K562 (cell line): ENCODE data around the gene ARSK. TPM values are rescaled to one million over a fixed set of nuclear protein-coding genes. Genes with fewer than 3 reads are reported as not detected.

Experiments used
- ATAC-seq: fragments of 200-7000 bp; cut with Tn5 transposase; 3 replicates; pipeline ENCODE4 v1.9.1; 2020; ENCODE audit warnings: moderate library complexity
- BruUV-seq: library from RNA; stranded (reverse); fragments of 400-500 nt; replicated peaks from 2 replicates; lab custom pipeline; 2021; lab: Mats Ljungman, UMichigan
- CTCF ChIA-PET: fragments of 300-600 bp; formaldehyde crosslinking; extraction: SDS; loops from one replicate; lab custom pipeline; 2021; ENCODE audit warnings: low intra/inter-chr PET ratio; lab: Yijun Ruan, JAX
- POLR2A ChIA-PET: fragments of 300-600, 350-650 bp; sonication (Branson Sonifier 250); formaldehyde crosslinking; extraction: SDS; loops from one replicate; lab custom pipeline; 2021; ENCODE audit warnings: antibody characterized with exemption, inconsistent platforms; lab: Yijun Ruan, JAX
- DNase-seq, 4 experiments: peaks; one replicate each; pipeline versions ENCODE4 v3.0.0 to v3.0.0-alpha.2; 2011 to 2018; ENCODE audit warnings: low spot score in 3 of 4, mixed read lengths in 3 of 4; ENCODE audit errors: extremely low read depth in 1 of 4
- FAIRE-seq: peaks from 2 replicates; lab custom pipeline; 2011; peaks lifted over from hg19 to GRCh38; lab: Jason Lieb, UNC
- H2AFZ ChIP-seq: 2 replicates; pipeline ENCODE4 v1.6.0; 2011; ENCODE audit warnings: low read depth, low read length, control low read depth, inconsistent platforms
- H3K27ac ChIP-seq: fragments of 200-600 bp; 3 replicates; pipeline ENCODE4 v1.8.0; 2011; ENCODE audit warnings: low read depth, mild to moderate bottlenecking, control low read depth, inconsistent platforms, low read length, moderate library complexity, mixed read lengths; ENCODE audit errors: extremely low read depth
- H3K27me3 ChIP-seq, 2 experiments: fragments of 300-600 bp in 1 of 2; 2 replicates in 1 of 2; 3 replicates in 1 of 2; pipeline versions ENCODE4 v1.6.0 to v1.8.0; 2011; ENCODE audit warnings: inconsistent platforms in 2 of 2, low read length in 2 of 2, mild to moderate bottlenecking in 1 of 2, mixed read lengths in 1 of 2, moderate library complexity in 1 of 2; ENCODE audit not compliant: control insufficient read depth in 2 of 2, insufficient read depth in 2 of 2
- H3K36me3 ChIP-seq: fragments of 300-600 bp; 3 replicates; pipeline ENCODE4 v1.8.0; 2011; ENCODE audit warnings: mild to moderate bottlenecking, low read length, inconsistent platforms; ENCODE audit not compliant: control insufficient read depth, insufficient read depth
- H3K4me1 ChIP-seq, 2 experiments: fragments of 200-600 bp in 1 of 2; replicated peaks in 1 of 2; 2 replicates in 1 of 2; 3 replicates in 1 of 2; pipeline versions ENCODE4 v1.5.1 to v1.8.0; 2011; ENCODE audit warnings: inconsistent platforms in 2 of 2, low read length in 2 of 2, mild to moderate bottlenecking in 1 of 2, mixed read lengths in 1 of 2, moderate library complexity in 1 of 2; ENCODE audit not compliant: control insufficient read depth in 2 of 2, insufficient read depth in 2 of 2
- H3K4me2 ChIP-seq: 2 replicates; pipeline ENCODE4 v1.6.1; 2011; ENCODE audit warnings: low read length, control low read depth, inconsistent platforms, mixed read lengths; ENCODE audit not compliant: insufficient read depth
- H3K4me3 ChIP-seq: fragments of 200-600 bp; sonication (generic), shearing (Covaris generic); 2 replicates; pipeline ENCODE4 v1.5.1; 2016; ENCODE audit warnings: control low read depth, inconsistent platforms
- H3K79me2 ChIP-seq: fragments of 200-600 bp; 3 replicates; pipeline ENCODE4 v1.8.0; 2011; ENCODE audit warnings: low read length, inconsistent platforms; ENCODE audit not compliant: control insufficient read depth, insufficient read depth
- H3K9ac ChIP-seq, 2 experiments: 2 replicates each; pipeline versions ENCODE4 v1.6.0 to v1.6.1; 2011; ENCODE audit warnings: low read depth in 2 of 2, low read length in 2 of 2, control low read depth in 1 of 2, inconsistent platforms in 1 of 2, mild to moderate bottlenecking in 1 of 2, mixed read lengths in 1 of 2; ENCODE audit not compliant: insufficient read depth in 1 of 2
- H3K9me1 ChIP-seq: one replicate; pipeline ENCODE4 v1.6.0; 2011; ENCODE audit warnings: inconsistent platforms, mild to moderate bottlenecking, low read length, moderate library complexity; ENCODE audit not compliant: control insufficient read depth, insufficient read depth
- H3K9me3 ChIP-seq: replicated peaks from 2 replicates; pipeline ENCODE4 v1.5.1; 2011; ENCODE audit warnings: low read depth, low read length, inconsistent platforms; ENCODE audit not compliant: control insufficient read depth, insufficient read depth
- H4K20me1 ChIP-seq: replicated peaks from 2 replicates; pipeline ENCODE4 v1.6.1; 2011; ENCODE audit warnings: low read length, inconsistent platforms, mixed read lengths; ENCODE audit not compliant: control insufficient read depth, insufficient read depth
- ATF2 ChIP-seq: sonication (generic); formaldehyde crosslinking; IDR thresholded peaks from 2 replicates; pipeline ENCODE4 v1.8.1; 2022; ENCODE audit warnings: missing genetic modification reagents
- HDGF ChIP-seq: fragments of 450-650 bp; IDR thresholded peaks from 2 replicates; pipeline ENCODE4 v1.6.1; 2016
- JUND ChIP-seq, 2 experiments: IDR thresholded peaks; 2 replicates in 1 of 2; 3 replicates in 1 of 2; pipeline ENCODE4 v1.6.1; 2011; ENCODE audit warnings: borderline replicate concordance in 2 of 2, low read depth in 2 of 2, low read length in 2 of 2, improper control_type of control experiment in 1 of 2, missing biosample characterization in 1 of 2, missing genetic modification characterization in 1 of 2, missing genetic modification reagents in 1 of 2
- KLF10 ChIP-seq: fragments of 250-450 bp; sonication (Bioruptor Pico); IDR thresholded peaks from 2 replicates; pipeline ENCODE4 v1.6.1; 2021; ENCODE audit warnings: matching md5 sums
- KLF13 ChIP-seq: fragments of 450-650 bp; IDR thresholded peaks from 2 replicates; pipeline ENCODE4 v1.6.1; 2016; ENCODE audit warnings: missing genetic modification characterization, low read depth, mild to moderate bottlenecking, missing compliant biosample characterization, moderate library complexity, borderline replicate concordance
- MTA3 ChIP-seq: fragments of 450-650 bp; formaldehyde crosslinking; IDR thresholded peaks from 2 replicates; pipeline ENCODE4 v1.6.1; 2017; ENCODE audit warnings: mild to moderate bottlenecking, borderline replicate concordance
- MYNN ChIP-seq, 2 experiments: sonication (generic); formaldehyde crosslinking in 1 of 2; IDR thresholded peaks; 2 replicates each; pipeline versions ENCODE4 v1.5.0 to v1.6.1; 2016 to 2020; ENCODE audit warnings: antibody characterized with exemption in 1 of 2, missing genetic modification reagents in 1 of 2
- NBN ChIP-seq: fragments of 450-650 bp; IDR thresholded peaks from 2 replicates; pipeline ENCODE4 v1.6.1; 2016; ENCODE audit warnings: low read depth, mild to moderate bottlenecking
- OTX1 ChIP-seq: fragments of 450-650 bp; formaldehyde crosslinking; IDR thresholded peaks from 2 replicates; pipeline ENCODE4 v1.4.0; 2022; ENCODE audit warnings: mild to moderate bottlenecking
- SRSF9 ChIP-seq: fragments of 200-400 bp; formaldehyde crosslinking; IDR thresholded peaks from 2 replicates; pipeline ENCODE4 v1.6.1; 2017; ENCODE audit warnings: low read depth, low read length, borderline replicate concordance
- TBL1XR1 ChIP-seq, 2 experiments: IDR thresholded peaks; 2 replicates each; pipeline ENCODE4 v1.6.1; 2012; ENCODE audit warnings: improper control_type of control experiment in 2 of 2, low read length in 2 of 2, mild to moderate bottlenecking in 1 of 2
- ZNF764 ChIP-seq: fragments of 250-450 bp; sonication (Bioruptor Pico); IDR thresholded peaks from 2 replicates; pipeline ENCODE4 v1.4.0; 2020; ENCODE audit warnings: low read depth, mild to moderate bottlenecking, moderate library complexity
- ZNF766 ChIP-seq: fragments of 200-800 bp; sonication (Bioruptor generic); conservative IDR thresholded peaks from 2 replicates; pipeline ENCODE4 v1.6.1; 2016; ENCODE audit warnings: missing genetic modification characterization, missing compliant biosample characterization
- WGBS: fragments of 100-300 bp; shearing (Covaris generic); methylation state at CpG from one replicate; pipeline ENCODE4 v1.1.6; 2016; ENCODE audit warnings: low coverage, mixed read lengths; ENCODE audit not compliant: insufficient coverage; ENCODE audit errors: missing lambda C conversion rate; 5-methylcytosine and 5-hydroxymethylcytosine counted together
- in situ Hi-C: fragments of 300-500 bp; cut with MboI; formaldehyde crosslinking; loops from 4 replicates; pipeline ENCODE4 v1.15.0; 2018; ENCODE audit warnings: inconsistent platforms, mixed read lengths
- intact Hi-C: fragments of 100-400 bp; cut with micrococcal nuclease; formaldehyde crosslinking; loops from 2 replicates; pipeline ENCODE4 v1.14.2; 2022
- polyA plus RNA-seq, 8 experiments: library from polyadenylated mRNA; depleted of rRNA in 4 of 8; stranded (reverse) in 5 of 8; unstranded in 3 of 8; fragments of >200 nt; fragmentation: Nextera tagmentation in 2 of 8; fragmentation: Illumina TruSeq in 1 of 8; extraction: Ambion mirVana in 2 of 8; extraction: Trizol in 1 of 8; gene quantifications; 2 replicates each; pipeline versions ENCODE4 v1.2.1 to v1.2.3, GENCODE V29; 2011 to 2014; ENCODE audit warnings: inconsistent platforms in 1 of 8, missing spikeins in 1 of 8
- total RNA-seq, 7 experiments: library from RNA; depleted of rRNA in 6 of 7; stranded (reverse); fragments of >200 nt in 6 of 7; fragmentation: Illumina TruSeq in 2 of 7; extraction: Trizol in 2 of 7; gene quantifications; 2 replicates each; pipeline versions ENCODE4 v1.2.1 to v1.2.3, GENCODE V29; 2011 to 2021; ENCODE audit warnings: low replicate concordance in 1 of 7
- TF ChIP-seq, protein P1 (sequence below): sonication (generic); formaldehyde crosslinking; IDR thresholded peaks from 2 replicates; pipeline ENCODE4 v1.8.0; 2022; ENCODE audit warnings: mild to moderate bottlenecking, missing genetic modification reagents, borderline replicate concordance
- TF ChIP-seq, protein P2 (sequence below), 2 experiments: fragments of 450-650 bp in 1 of 2; sonication (generic) in 1 of 2; formaldehyde crosslinking; conservative IDR thresholded peaks; 2 replicates each; pipeline versions ENCODE4 v1.4.0 to v1.8.1; 2020 to 2022; ENCODE audit warnings: mild to moderate bottlenecking in 1 of 2, missing genetic modification reagents in 1 of 2
- TF ChIP-seq, protein P3 (sequence below): fragments of 250-450 bp; sonication (Bioruptor Pico); IDR thresholded peaks from 2 replicates; pipeline ENCODE4 v1.5.0; 2022; ENCODE audit warnings: mild to moderate bottlenecking

The ARSK gene
- total and polyA plus RNA-seq, 9 of the 15 experiments (the other 6 are each of a cell fraction or from before 2014, with no cell fraction given), result 2.7 to 9.4 (median 7.1) TPM

GRCh38 chr5:95609711-95610110 lies 54.8 kb downstream of the ARSK start:
- Histone ChIP-seq H3K79me2 (no peaks in the 10 kb centered on the region), H3K9ac (no peak overlapping the region), H4K20me1 (no peaks in the 10 kb centered on the region), H3K4me3 (no peak overlapping the region), H3K4me2 (no peak overlapping the region), H2AFZ (no peak overlapping the region), H3K9me3 (peaks cover 2% of the 10 kb centered on the region), H3K27me3 (no peaks in the 10 kb centered on the region), H3K9me1 (no peaks in the 10 kb centered on the region), H3K4me1 (no peaks in the 10 kb centered on the region; a peak in 1 of 5 replicates), H3K27ac (no peak overlapping the region), H3K36me3 (no peaks in the 10 kb centered on the region)
- FAIRE-seq (no peak), ATAC-seq (no peak), DNase-seq (no peak)
- intact Hi-C loops, result no loop called here
- ChIA-PET CTCF (no interaction called here), POLR2A (interaction anchor here (0.7 kb wide), 1 partner anchor 21 kb away, joined by 3 read pairs; no protein-coding TSS in a partner anchor)
- in situ Hi-C loops, result no loop called here
- no TSS peak for BruUV-seq
- WGBS, result 55% methylated on average over 3 of the region's 3 CpGs
- TF ChIP-seq, protein P1, sequence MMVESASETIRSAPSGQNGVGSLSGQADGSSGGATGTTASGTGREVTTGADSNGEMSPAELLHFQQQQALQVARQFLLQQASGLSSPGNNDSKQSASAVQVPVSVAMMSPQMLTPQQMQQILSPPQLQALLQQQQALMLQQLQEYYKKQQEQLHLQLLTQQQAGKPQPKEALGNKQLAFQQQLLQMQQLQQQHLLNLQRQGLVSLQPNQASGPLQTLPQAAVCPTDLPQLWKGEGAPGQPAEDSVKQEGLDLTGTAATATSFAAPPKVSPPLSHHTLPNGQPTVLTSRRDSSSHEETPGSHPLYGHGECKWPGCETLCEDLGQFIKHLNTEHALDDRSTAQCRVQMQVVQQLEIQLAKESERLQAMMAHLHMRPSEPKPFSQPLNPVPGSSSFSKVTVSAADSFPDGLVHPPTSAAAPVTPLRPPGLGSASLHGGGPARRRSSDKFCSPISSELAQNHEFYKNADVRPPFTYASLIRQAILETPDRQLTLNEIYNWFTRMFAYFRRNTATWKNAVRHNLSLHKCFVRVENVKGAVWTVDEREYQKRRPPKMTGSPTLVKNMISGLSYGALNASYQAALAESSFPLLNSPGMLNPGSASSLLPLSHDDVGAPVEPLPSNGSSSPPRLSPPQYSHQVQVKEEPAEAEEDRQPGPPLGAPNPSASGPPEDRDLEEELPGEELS (CRISPR knock-in tag), result no peak
- TF ChIP-seq MYNN (IDR thresholded peaks at IDR 0.05) (no peak), MYNN (CRISPR knock-in tag; IDR thresholded peaks at IDR 0.05) (no peak), KLF10 (CRISPR knock-in tag) (no peak), OTX1 (CRISPR knock-in tag) (no peak), ZNF766 (CRISPR knock-in tag) (no peak), ATF2 (CRISPR knock-in tag) (no peak), JUND (IDR thresholded peaks at IDR 0.05; ENCODE audit: borderline replicate concordance, low read depth, low read length) (no peak), JUND (tag; IDR thresholded peaks at IDR 0.05; ENCODE audit: borderline replicate concordance, low read depth, low read length) (no peak), MTA3 (no peak), SRSF9 (no peak), NBN (no peak), HDGF (no peak), TBL1XR1 (IDR thresholded peaks at IDR 0.05; ENCODE audit: low read length in 2 of 2) (no peak), KLF13 (tag) (no peak), ZNF764 (no peak)
- TF ChIP-seq, protein P2, sequence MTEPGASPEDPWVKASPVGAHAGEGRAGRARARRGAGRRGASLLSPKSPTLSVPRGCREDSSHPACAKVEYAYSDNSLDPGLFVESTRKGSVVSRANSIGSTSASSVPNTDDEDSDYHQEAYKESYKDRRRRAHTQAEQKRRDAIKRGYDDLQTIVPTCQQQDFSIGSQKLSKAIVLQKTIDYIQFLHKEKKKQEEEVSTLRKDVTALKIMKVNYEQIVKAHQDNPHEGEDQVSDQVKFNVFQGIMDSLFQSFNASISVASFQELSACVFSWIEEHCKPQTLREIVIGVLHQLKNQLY (CRISPR knock-in tag; conservative IDR thresholded peaks at IDR 0.05), result no peak
- TF ChIP-seq, protein P3, sequence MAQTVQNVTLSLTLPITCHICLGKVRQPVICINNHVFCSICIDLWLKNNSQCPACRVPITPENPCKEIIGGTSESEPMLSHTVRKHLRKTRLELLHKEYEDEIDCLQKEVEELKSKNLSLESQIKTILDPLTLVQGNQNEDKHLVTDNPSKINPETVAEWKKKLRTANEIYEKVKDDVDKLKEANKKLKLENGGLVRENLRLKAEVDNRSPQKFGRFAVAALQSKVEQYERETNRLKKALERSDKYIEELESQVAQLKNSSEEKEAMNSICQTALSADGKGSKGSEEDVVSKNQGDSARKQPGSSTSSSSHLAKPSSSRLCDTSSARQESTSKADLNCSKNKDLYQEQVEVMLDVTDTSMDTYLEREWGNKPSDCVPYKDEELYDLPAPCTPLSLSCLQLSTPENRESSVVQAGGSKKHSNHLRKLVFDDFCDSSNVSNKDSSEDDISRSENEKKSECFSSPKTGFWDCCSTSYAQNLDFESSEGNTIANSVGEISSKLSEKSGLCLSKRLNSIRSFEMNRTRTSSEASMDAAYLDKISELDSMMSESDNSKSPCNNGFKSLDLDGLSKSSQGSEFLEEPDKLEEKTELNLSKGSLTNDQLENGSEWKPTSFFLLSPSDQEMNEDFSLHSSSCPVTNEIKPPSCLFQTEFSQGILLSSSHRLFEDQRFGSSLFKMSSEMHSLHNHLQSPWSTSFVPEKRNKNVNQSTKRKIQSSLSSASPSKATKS, result no peak
